Ectodermal cell (in vitro differentiated cells): Measurements from ENCODE around the gene PCSK5.

ENCODE experiments used
- H3K27ac ChIP-seq: 2 replicates; pipeline ENCODE4 v1.7.0; 2013; ENCODE audit warnings: mild to moderate bottlenecking, low read depth, low read length; ENCODE audit not compliant: insufficient read depth, poor library complexity, severe bottlenecking
- H3K27me3 ChIP-seq: 2 replicates; pipeline ENCODE4 v1.7.0; 2013; ENCODE audit warnings: mild to moderate bottlenecking, low read length; ENCODE audit not compliant: insufficient read depth, control insufficient read depth, poor library complexity, severe bottlenecking
- H3K36me3 ChIP-seq: one replicate; pipeline ENCODE4 v1.7.0; 2013; ENCODE audit warnings: low read length; ENCODE audit not compliant: control insufficient read depth, insufficient read depth
- H3K4me1 ChIP-seq: one replicate; pipeline ENCODE4 v1.7.0; 2013; ENCODE audit warnings: low read length; ENCODE audit not compliant: control insufficient read depth, insufficient read depth
- H3K4me3 ChIP-seq: 2 replicates; pipeline ENCODE4 v1.7.0; 2013; ENCODE audit warnings: low read depth, low read length, control low read depth; ENCODE audit not compliant: insufficient read depth
- H3K9me3 ChIP-seq: 2 replicates; pipeline ENCODE4 v1.7.0; 2013; ENCODE audit warnings: mild to moderate bottlenecking, low read length, moderate library complexity; ENCODE audit not compliant: control insufficient read depth
- WGBS, 2 experiments: methylation state at CpG; one replicate each; pipeline ENCODE4 v1.1.7; 2013; ENCODE audit warnings: missing lambda C conversion rate in 2 of 2; 5-methylcytosine and 5-hydroxymethylcytosine counted together

The PCSK5 gene

GRCh38 chr9:76403352-76403751, 512.9 kb downstream of the PCSK5 start:
- H3K4me1 ChIP-seq = no peaks in the 10 kb centered on the region
- H3K27ac ChIP-seq = no peak overlapping the region
- H3K4me3 ChIP-seq = no peak overlapping the region
- no peaks in the 10 kb centered on the region for H3K27me3 ChIP-seq
- no peaks in the 10 kb centered on the region for H3K9me3 ChIP-seq
- WGBS, 2 experiments = 78 to 95% methylated on average over 2 of the region's 2 CpGs
- H3K36me3 ChIP-seq = no peaks in the 10 kb centered on the region

DNA sequence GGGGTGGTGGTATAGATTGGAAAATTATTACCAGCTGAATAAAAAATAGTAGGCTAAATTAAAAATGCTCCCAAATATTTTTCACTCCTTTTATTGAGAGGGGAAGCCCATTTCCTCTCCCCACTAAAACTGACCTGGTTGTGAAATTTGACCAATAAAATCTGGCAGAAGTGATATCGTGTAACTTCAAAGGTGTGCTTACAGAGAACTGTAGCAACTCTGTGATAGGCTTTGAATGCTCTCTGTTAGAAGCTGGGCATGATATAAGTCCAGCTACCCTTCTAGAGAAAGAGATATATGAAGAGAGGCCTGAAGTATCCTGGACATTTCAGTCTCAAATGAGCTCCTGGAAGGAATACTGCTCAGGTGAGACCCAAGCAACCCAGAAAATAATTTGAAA, 513.9 kb downstream of the PCSK5 start:
- Histone ChIP-seq H3K27ac (no peak overlapping the region), H3K4me3 (no peak overlapping the region), H3K36me3 (no peaks in the 10 kb centered on the region), H3K9me3 (no peaks in the 10 kb centered on the region), H3K27me3 (no peaks in the 10 kb centered on the region), H3K4me1 (no peaks in the 10 kb centered on the region)
- WGBS, 2 experiments = 84 to 100% methylated on average over 1 of the region's 1 CpG

GRCh38 chr9:76405340-76405739, 514.9 kb downstream of the PCSK5 start:
- 90 to 94% methylated on average over 2 of the region's 3 CpGs for WGBS, 2 experiments
- H3K4me3 ChIP-seq = no peak overlapping the region
- no peaks in the 10 kb centered on the region for H3K36me3 ChIP-seq
- H3K4me1 ChIP-seq = no peaks in the 10 kb centered on the region
- no peaks in the 10 kb centered on the region for H3K27me3 ChIP-seq
- H3K9me3 ChIP-seq = no peaks in the 10 kb centered on the region
- no peak overlapping the region for H3K27ac ChIP-seq

DNA sequence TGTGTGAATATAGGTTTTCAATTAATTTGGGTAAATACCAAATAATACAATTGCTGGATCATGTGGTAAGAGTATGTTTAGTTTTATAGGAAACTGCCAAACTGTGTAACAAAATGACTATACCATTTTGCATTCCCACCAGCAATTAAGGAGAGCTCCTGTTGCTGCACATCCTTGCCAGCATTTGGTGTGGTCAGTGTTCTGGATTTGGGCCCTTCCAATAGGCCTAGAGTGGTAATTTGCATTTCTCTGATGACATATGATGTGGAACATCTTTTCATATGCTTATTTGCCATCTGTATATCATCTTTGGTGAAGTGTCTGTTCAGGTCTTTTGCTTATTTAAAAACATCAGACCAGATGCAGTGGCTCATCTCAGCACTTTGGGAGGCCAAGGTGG, 515.4 kb downstream of the PCSK5 start:
- Histone ChIP-seq H3K27ac (no peak overlapping the region), H3K27me3 (no peaks in the 10 kb centered on the region), H3K4me3 (no peak overlapping the region), H3K36me3 (no peaks in the 10 kb centered on the region), H3K9me3 (no peaks in the 10 kb centered on the region), H3K4me1 (no peaks in the 10 kb centered on the region)
